ACHN (cell line): ENCODE data around the gene PHIP.

Experiments used
- DNase-seq: peaks from one replicate; pipeline ENCODE4 v3.0.0-alpha.2; 2015
- in situ Hi-C: cut with HindIII; loops from 2 replicates; pipeline ENCODE4 v1.10.0; 2017; ENCODE audit warnings: low sequenced_read_pairs, low pct_ligation_motif_present, low pct_unique_long_range_greater_than_20kb

Gene PHIP

GRCh38 chr6:79073888-79074287 lies 4.2 kb downstream of the PHIP start:
- in situ Hi-C loops: loop anchor here (25.0 kb wide), 1 partner anchor 438 kb away; no protein-coding TSS in a partner anchor
- no peak for DNase-seq

DNA sequence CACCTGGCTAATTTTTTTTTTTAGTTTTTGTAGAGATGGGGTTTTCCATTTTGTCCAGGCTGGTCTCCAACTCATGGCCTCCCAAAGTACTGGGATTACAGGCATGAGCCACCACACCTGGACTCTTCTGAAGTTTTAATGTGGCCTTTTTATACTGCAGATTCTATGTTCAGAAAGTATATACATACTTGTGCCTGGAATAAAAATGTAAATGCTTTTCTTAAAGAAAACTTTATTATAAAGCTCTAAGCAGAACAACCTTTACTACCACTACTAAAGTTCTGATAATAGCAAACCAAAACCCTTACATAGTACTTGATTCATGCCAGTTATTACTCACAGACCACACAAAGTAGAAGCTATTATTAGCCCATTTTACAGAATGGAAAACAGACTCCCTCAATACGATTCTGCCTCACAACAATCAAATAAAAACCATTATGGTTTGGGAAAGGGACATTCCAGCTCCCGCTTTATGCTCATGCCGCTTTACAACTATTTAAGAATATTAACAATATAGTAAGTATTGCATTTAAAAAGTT lies 5.3 kb downstream of the PHIP start:
- DNase-seq: no peak

DNA sequence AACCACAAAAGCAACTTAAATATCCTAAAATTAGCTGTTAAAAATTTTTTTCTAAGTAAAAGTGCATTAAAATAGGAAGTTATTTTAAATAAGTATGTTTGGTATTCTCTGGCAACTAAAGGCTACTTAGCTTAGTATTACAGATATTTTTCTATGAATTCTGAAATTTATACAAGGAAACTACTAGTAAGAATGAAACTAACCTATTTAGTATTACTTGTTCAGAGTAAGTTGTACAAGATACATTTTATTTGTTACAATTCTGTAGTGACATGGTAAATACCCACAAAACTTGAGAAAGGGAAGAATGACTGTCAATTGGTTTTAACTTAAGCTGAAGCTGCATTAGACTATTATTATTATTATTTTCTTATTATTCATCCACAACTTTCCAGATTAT lies 6.5 kb downstream of the PHIP start:
- in situ Hi-C loops: loop anchor here (25.0 kb wide), 1 partner anchor 441 kb away; no protein-coding TSS in a partner anchor
- no peak for DNase-seq

More for the DNA sequence above, 5.3 kb downstream of the PHIP start:
- in situ Hi-C loops: loop anchor here (25.0 kb wide), 1 partner anchor 440 kb away; no protein-coding TSS in a partner anchor

DNA sequence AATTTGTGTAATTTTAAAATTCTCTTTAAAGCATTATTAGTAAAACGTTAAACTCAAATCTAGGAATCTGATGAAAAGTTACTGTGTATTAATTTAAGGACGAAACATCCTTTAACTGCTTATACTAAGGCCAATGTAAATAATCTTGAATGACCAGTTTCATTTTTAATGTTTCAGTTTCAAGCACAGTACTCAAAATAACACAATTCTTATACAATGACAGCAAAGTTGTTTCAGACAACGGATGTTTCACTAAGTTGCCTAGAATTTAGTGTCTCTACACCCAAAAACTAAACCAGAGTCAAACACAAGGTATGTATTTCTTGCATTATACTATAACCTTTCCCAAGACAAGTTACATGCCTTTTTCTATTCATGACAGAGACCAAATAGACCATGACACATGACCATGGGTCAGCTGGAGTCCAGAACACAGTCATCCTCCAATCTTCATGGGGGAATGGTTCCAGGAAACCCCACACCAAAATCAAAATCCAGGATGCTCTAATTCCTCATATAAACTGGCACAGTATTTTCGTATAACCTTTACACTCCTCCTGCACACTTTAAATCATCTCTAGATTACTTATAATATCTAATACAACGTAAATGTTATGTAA lies 7.7 kb downstream of the PHIP start:
- in situ Hi-C loops: loop anchor here (25.0 kb wide), 1 partner anchor 442 kb away; no protein-coding TSS in a partner anchor
- DNase-seq: no peak

GRCh38 chr6:79066828-79067227 lies 11.2 kb downstream of the PHIP start:
- no peak for DNase-seq
- in situ Hi-C loops: loop anchor here (25.0 kb wide), 1 partner anchor 445 kb away; no protein-coding TSS in a partner anchor

DNA sequence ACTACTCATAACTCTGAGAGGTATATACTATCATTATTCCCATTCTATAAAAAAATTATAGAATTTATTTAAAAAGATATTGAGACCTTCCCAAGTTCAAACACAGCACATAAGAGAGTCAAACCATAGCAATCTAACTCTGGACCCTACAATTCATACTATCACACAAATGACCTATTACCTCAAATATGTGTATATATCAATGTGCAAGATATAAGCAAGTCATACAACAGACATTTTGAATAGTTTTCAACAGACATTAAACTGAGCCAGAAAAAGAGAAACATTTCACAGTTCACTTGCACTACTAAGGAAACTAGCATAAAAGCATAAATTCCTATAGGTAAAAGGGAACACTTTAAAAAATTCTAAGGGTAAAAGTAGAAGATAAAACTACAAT lies 11.7 kb downstream of the PHIP start:
- in situ Hi-C loops: loop anchor here (25.0 kb wide), 1 partner anchor 446 kb away; no protein-coding TSS in a partner anchor
- no peak for DNase-seq

DNA sequence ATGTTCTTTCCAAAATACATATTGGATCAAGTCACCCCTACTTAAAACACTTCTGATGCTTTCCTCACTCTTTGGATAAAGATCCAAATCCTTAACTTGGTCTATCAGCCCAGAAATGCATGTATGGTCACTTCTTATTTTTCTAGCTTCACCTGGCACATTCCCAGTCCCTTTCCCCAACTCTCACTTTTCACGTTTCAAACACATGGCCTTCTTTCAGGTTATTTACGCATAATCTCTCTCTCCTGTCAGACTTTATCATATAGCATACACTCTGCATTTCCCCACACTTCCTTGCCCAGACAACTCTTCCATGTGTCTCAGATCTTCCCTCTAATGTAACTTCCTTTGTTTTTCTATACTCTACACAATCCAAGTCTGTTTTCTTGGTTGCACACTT lies 12.8 kb downstream of the PHIP start:
- in situ Hi-C loops: loop anchor here (25.0 kb wide), 1 partner anchor 447 kb away; no protein-coding TSS in a partner anchor
- DNase-seq: no peak

DNA sequence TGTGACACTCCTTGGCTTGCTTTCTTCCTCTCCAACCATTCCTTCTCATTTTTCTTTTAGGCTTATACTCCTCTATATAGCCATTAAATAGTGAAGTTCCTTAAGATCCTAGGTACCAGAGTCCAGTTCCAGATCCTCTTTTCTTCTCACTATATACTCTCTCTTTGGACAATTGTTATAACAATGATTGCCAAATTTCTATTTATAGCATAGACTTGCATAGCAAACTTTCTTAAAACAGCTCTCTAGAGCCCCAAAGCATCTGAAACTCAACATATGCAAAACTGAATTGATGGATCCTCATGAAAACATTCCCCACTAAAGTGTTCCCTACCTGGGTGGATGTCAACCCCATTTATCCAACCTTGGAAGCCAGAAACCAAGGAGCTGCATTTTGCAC lies 13.4 kb downstream of the PHIP start:
- in situ Hi-C loops: loop anchor here (25.0 kb wide), 1 partner anchor 448 kb away; no protein-coding TSS in a partner anchor
- DNase-seq: no peak

GRCh38 chr6:79062708-79063107 lies 15.3 kb downstream of the PHIP start:
- DNase-seq: no peak
- in situ Hi-C loops: loop anchor here (25.0 kb wide), 1 partner anchor 450 kb away; no protein-coding TSS in a partner anchor

GRCh38 chr6:79057746-79058145 lies 20.3 kb downstream of the PHIP start:
- DNase-seq: no peak
- in situ Hi-C loops: loop anchor here (25.0 kb wide), 1 partner anchor 455 kb away; no protein-coding TSS in a partner anchor

- DNase-seq: no peak
- in situ Hi-C loops: loop anchor here (25.0 kb wide), 1 partner anchor 456 kb away; no protein-coding TSS in a partner anchor
Observed at GRCh38 chr6:79056226-79056625, 21.8 kb downstream of the PHIP start.

DNA sequence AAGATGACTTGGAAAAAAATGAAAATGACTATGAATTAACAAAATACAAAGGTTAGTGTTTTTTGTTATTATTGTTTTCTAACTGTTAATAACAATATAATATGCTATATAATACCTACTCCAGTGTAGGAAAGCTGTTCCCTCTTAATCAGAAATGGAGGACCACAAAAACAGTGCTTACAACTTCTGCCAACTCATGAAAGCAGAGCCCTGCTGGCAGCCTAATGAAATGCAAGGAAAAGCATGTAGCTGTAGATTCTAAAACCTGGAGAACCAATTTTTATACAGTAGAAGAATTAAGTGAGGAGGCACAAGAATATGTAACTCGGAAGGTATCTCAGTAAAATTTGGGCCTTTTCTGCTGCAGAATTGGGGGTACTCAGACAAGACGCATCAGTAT lies 29.4 kb downstream of the PHIP start:
- peak; percentile 58 for DNase-seq
- in situ Hi-C loops: no loop called here

DNA sequence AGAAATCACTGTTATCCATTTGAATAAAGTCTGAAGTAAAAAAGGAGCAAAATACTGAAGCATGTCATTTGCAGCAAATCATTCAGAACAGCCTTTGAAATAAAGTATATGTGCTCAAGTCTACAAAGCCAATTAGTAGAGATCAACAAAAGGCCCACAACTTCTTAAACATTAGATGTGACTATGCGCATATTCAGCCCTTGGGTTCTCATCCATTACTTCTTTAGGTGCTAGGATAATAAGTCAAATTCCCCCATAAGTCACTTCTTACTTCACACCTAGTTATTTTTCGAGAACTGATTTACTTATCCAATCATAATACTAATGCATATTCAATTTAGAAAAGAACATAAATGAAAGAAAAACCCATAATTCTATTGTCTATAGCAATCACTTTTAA lies 31.0 kb downstream of the PHIP start:
- in situ Hi-C loops: no loop called here
- DNase-seq: no peak

- in situ Hi-C loops: no loop called here
- DNase-seq: no peak
Observed at GRCh38 chr6:79045966-79046365, 32.1 kb downstream of the PHIP start.

GRCh38 chr6:79042799-79043126 lies 35.3 kb downstream of the PHIP start:
- in situ Hi-C loops: no loop called here

DNA sequence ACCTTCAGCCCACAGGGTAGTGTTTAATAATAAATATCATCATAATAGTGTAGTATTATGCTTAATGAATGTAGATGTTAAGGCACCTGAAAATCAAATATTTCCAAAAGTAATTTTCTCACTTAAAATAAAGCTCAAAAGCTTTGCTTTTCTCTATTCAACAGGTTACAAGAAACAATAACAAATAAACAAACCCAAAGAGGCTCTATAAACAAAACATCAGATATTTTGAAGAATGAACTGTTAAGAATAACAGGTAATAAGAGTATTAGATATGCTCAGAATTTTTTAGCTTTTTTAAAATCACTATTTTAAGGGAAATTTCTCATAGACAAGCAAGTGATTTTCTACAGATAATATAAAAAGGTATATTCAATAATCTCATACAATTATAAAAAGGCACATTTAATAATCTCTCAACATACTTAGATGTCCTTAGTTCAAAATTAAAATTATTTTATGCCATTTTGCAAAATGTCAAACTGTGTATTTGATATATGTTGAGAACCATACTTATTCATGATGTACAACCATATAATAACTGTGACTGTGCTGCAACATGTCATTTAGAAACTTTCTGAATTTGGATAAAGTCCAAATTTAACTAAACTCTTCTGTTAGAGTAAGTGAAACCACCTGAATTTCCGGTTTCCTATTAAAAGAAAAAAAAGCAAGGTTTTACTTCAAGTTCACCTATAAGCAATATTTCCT lies 35.8 kb downstream of the PHIP start:
- DNase-seq: no peak
- in situ Hi-C loops: no loop called here

More at GRCh38 chr6:79042799-79043126, 35.3 kb downstream of the PHIP start:
- no peak for DNase-seq

- in situ Hi-C loops: no loop called here
- DNase-seq: no peak
Observed at GRCh38 chr6:79040083-79040482, 38.0 kb downstream of the PHIP start.

DNA sequence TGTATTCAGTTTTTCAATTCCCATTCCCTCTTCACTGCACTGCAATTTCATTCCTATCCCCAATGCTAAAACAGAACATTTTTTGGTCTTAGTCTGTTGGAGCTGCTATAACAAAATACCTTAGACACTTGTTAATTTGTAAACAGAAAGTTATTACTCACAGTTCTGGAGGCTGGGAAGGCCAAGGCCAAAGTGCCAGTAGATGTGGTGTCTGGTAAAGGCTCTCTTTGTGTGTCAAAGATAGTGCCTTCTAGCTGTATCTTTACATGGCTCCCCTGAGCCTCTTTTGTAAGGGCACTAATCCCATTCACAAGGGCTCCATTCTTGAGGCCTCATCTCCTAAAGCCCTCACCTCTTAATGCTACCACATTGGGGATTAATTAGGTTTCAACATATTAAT lies 40.0 kb downstream of the PHIP start:
- DNase-seq: no peak
- in situ Hi-C loops: no loop called here

- no peak for DNase-seq
Observed at GRCh38 chr6:79034865-79035264, 43.2 kb downstream of the PHIP start.

More at GRCh38 chr6:79034865-79035264, 43.2 kb downstream of the PHIP start:
- in situ Hi-C loops: no loop called here
